ENCODE results near the gene RNU11.
A peak's percentile ranks its signal among the peaks of the same experiment; 100 is the strongest.
"Not testable (repeated sequence)": the region's sequence is repeated elsewhere in the genome, so short reads cannot be mapped to it uniquely, and the experiment has no call there.

Gene RNU11

GRCh38 chr1:28666806-28667205 is 18.4 kb downstream of the RNU11 start:
- DNase-seq = no peak

- DNase-seq = peak; percentile 95
These were observed 20.0 kb downstream of the RNU11 start, which contains the start of gene GMEB1 for GRCh38 chr1:28668191-28668955. TSS of gene GMEB1 (plus strand) at chr1:28668784. CDS start at chr1:28683613, 14,829 bp downstream.

GRCh38 chr1:28668956-28669723 is 20.7 kb downstream of the RNU11 start:
- DNase-seq = peak; percentile 87

GRCh38 chr1:28671254-28671780 is 22.9 kb downstream of the RNU11 start:
- DNase-seq = no peak

GRCh38 chr1:28672971-28673370 is 24.6 kb downstream of the RNU11 start:
- DNase-seq = not testable (repeated sequence)

GRCh38 chr1:28675924-28676257 is 27.5 kb downstream of the RNU11 start:
- no peak for DNase-seq

- no peak for DNase-seq
These were observed 31.8 kb downstream of the RNU11 start for GRCh38 chr1:28680151-28680550.

GRCh38 chr1:28682840-28683239 is 34.4 kb downstream of the RNU11 start:
- no peak for DNase-seq

GRCh38 chr1:28684937-28685336 is 36.5 kb downstream of the RNU11 start:
- no peak for DNase-seq

GRCh38 chr1:28691627-28692026 is 43.2 kb downstream of the RNU11 start:
- not testable (repeated sequence) for DNase-seq
